Measurements from ENCODE around the gene LYPD8. TPM values are rescaled to one million over a fixed set of nuclear protein-coding genes. Genes with fewer than 3 reads are reported as not detected.
"Not testable (repeated sequence)": the region's sequence is repeated elsewhere in the genome, so short reads cannot be mapped to it uniquely, and the experiment has no call there.

Gene LYPD8, protein sequence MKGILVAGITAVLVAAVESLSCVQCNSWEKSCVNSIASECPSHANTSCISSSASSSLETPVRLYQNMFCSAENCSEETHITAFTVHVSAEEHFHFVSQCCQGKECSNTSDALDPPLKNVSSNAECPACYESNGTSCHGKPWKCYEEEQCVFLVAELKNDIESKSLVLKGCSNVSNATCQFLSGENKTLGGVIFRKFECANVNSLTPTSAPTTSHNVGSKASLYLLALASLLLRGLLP
- polyA plus RNA-seq (2013, experiment 1 of 2; ENCODE audit: insufficient read length), result not detected
- not detected for polyA plus RNA-seq (2013, experiment 2 of 2; ENCODE audit: insufficient read length)

GRCh38 chr1:248755517-248755916, at the start of gene LYPD8:
LYPD8 (minus strand) TSS chr1:248755759; CDS start chr1:248751081, 4,678 bp downstream.
- no peak for DNase-seq

DNA sequence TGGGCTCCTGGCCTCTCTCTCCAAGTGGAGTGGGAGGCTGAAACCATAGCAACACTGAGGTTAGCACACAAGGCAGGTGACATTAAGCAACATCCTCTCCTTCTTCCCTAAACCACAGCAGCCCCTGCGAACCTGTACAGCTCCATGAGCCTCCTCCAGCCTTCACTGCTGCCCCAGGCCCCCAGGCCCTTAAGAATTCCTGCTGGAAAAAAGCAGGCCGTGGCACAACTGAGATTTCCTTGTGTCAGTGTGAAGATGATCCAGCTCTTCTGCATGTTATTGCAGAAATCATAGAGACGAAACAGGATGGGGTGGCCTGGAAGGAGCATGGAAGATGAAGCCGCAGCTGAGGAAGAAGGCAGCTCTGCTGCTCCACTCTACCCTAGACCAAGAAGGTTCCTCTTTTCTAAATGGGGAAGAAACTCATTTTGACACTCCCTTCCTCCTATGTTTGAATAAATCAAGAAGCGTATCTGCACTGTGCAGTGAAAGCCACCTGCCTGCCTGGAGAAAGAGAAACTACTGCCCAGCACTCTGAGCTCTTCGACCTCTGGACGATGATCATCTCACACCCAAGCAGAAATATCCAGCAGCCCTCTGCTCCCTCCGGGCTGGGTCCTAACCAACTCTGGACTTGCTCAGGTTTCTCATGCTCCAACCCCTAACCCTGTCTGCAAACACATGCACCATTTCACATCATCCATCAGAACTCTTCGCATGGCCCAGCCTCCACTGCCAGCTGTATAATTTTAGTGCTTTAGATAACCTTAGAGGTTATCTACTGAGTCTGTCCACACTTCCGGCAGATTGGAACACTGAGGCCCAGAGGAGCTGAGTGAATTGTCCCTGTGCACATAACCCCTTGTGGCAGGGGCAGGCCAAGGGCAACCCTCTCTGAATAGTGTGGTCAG, 49.5 kb upstream of the LYPD8 start:
- DNase-seq, result no peak

GRCh38 chr1:248803501-248803900, 47.9 kb upstream of the LYPD8 start:
- not testable (repeated sequence) for DNase-seq

DNA sequence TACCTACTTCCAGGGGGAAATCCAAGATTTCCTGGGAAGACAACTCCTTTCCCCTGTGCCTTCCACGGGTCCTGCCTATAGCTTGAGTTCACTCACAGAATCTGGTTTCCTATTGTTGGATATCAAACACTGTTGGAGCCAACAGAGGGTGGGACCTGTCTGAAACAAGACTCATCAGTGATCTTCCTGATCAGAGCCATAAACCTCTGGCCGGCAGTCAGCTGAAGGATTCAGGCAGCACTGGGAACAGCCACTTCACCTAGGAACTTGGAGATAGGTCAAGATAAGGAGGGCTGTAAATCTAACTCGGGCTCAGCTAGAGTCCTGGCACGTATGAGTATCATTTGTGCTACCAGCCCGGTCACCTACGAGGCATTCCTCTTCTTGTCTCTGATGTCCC, 46.9 kb upstream of the LYPD8 start:
- DNase-seq, result no peak

GRCh38 chr1:248800459-248800858, 44.9 kb upstream of the LYPD8 start:
- no peak for DNase-seq

- DNase-seq, result no peak
These were observed 43.2 kb upstream of the LYPD8 start for GRCh38 chr1:248798791-248799190.

- DNase-seq, result not testable (repeated sequence)
These were observed 39.1 kb upstream of the LYPD8 start for GRCh38 chr1:248794663-248795062.

DNA sequence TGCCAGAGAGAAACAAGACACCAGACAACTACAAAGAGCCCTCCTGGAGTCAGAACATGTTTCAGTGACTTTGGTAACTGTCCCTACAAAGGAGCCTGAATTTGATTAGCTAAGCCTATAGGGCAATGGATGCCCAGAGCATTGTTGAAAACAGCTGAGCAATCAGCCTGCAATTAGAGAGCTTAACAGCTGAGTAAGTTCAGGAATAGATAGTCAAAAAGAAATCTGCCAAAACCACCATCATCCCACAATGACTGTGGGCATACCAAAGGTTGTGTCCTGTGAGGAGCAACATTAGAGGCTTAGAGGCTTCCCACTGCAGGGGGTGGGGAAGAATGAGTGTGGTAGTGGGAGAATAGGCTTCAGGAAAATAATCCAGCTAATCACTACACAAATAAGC, 38.0 kb upstream of the LYPD8 start:
- DNase-seq, result no peak

GRCh38 chr1:248792342-248792741, 36.8 kb upstream of the LYPD8 start:
- DNase-seq, result no peak

DNA sequence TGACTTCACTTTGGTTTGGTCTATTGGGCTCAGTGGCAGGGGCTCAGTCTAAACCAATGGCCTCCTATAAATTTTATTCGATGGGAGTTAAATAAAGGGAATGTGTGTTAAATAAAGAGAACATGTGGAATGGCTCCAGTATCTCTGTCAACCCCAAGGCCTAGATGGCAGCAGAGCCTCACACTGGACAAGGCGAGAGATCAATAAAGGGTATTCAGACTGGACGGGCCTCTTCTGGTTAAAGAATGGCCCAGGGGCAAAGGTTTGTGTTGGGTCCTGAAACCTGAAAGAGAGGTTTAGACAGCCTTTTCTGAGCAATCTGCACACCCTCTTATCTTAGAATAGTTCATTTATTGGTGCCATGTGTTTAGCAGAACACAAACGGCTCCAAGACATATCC, 35.5 kb upstream of the LYPD8 start:
- no peak for DNase-seq

GRCh38 chr1:248790456-248790855, 34.9 kb upstream of the LYPD8 start:
- DNase-seq, result no peak

- not testable (repeated sequence) for DNase-seq
These were observed 33.8 kb upstream of the LYPD8 start for GRCh38 chr1:248789337-248789736.

- no peak for DNase-seq
These were observed 32.8 kb upstream of the LYPD8 start for GRCh38 chr1:248788327-248788726.

DNA sequence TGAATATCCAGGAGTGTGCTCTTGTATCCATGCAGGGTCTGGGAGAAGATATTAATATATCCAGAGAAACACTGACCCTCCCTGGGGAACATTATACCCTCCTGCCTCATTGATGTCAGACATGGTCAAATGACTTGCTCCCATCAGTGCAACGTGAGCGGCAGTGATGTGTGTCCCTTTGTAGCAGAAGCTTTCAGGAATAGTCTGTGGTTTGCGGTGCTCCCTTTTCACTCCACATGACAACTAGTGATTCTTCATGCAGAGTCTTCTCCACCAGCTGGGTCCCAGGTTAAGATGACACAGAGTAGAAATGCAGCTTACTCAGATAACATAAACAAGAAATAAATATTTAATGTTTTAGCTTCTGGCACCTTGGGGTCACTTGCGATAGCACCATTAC, 31.9 kb upstream of the LYPD8 start:
- DNase-seq, result no peak

DNA sequence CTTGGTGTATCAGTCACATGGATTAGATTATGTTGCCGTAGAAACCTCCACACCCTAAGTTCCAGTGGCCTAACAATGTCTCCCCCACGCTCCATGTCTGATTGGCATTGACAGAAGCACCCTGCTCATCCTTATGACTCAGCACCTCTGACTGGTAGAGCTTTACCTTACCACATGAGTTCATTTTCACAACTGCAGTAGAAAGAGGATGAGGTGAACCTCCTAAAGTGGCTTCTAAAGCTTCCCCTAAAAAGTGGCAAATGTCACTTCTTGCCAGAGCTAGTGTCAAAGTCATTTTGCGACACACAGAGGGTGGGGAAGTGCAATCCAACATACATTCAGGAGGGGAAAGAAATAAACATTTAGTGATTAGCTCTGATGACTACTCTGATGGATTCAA, 30.6 kb upstream of the LYPD8 start:
- no peak for DNase-seq

GRCh38 chr1:248783367-248783766, 27.8 kb upstream of the LYPD8 start:
- DNase-seq, result no peak

DNA sequence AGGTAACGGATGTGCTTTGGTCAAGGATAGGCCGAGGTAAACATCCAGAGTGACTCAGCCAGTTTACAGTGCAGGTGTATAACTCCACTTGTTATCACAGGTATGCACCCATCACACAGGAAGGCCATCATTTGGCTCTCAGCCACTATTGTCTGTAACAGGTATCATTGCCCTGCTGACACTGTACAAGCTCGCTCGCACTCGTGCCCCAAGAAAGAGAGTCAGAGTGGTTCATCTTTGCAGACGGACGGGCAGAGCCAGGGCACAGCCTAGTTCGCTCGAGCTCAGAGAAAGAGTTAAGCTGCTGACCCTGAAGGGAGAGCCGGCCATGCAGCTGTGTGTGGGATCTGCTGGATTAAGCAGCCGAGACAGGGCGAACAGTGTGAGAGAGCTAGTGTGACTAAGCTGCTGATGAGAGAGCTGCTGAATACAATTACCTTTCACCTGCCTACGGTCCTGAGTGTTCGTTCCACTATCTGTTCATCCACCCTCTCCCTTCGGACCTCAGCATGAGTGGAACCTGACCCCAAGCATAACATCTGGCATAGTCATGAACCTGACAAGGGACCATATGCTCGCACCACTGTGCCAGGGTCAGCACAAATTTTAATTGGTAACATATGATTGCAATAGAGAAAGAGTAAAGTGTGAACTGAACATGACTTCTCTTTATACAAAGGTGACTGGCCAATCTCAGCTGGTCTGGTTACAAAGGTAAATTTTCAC, 27.0 kb upstream of the LYPD8 start:
- no peak for DNase-seq

DNA sequence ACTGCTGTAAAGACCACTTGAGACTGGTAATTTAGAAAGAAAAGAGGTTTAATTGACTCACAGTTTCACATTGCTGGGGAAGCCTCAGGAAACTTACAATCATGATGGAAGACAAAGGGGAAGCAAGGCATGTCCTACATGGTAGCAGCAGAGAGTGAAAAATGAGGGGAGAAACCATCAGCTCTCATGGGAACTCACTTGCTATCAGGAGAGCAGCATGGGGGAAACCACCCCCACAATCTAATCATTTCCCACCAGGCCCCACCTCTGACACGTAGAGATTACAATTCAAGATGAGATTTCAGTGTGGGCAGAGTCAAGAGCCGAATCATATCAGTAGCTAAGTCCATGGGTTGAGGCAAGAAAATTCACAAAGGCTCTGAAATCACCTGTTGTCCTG, 23.8 kb upstream of the LYPD8 start:
- DNase-seq, result no peak

- no peak for DNase-seq
These were observed 23.3 kb upstream of the LYPD8 start for GRCh38 chr1:248778906-248779305.

DNA sequence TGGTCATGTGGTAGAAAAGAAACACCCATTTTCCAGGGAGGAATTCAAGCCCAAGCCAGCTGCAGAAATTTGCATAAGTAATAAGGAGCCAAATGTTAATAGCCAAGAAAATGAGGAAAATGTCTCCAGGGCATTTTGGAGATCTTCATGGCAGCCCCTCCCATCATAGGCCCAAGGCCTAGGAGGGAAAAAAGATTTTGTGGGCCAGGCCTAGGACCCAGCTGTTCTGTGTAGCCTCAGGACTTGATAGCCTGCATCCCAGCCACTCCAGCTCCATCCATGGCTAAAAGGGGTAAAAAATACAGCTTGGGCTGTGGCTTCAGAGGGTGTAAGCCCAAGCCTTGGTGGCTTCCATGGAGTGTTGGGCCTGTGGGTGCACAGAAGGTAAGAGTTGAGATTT, 21.4 kb upstream of the LYPD8 start:
- DNase-seq, result no peak

GRCh38 chr1:248775441-248775840, 19.9 kb upstream of the LYPD8 start:
- no peak for DNase-seq

- no peak for DNase-seq
These were observed 4.1 kb upstream of the LYPD8 start for GRCh38 chr1:248759644-248760043.

DNA sequence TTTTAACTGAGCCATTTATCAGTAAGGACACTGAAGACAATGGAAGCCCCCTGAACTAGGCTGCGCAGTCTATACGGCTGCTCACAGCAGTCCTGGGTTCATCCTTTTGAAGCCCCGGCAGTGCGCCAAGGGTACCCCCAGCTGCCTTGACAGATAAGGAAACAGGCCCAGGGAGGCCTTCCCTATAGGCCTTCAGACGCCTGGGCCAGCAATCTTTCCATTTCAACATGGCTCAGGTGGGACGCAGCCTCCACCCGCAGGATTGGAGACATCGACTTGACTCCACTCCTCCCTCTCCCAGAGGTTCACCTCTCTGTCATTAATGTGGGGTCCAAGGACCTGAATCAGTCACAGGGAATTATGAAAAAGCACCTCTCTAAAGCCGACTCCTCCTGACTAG, 2.8 kb upstream of the LYPD8 start:
- no peak for DNase-seq
